Measurements from ENCODE around the gene KLF11. TPM values are rescaled to one million over a fixed set of nuclear protein-coding genes. Genes with fewer than 3 reads are reported as not detected.

KLF11 gene
- total and polyA plus RNA-seq, 2 experiments from 2014 or later = 10.2 to 11.3 TPM

DNA sequence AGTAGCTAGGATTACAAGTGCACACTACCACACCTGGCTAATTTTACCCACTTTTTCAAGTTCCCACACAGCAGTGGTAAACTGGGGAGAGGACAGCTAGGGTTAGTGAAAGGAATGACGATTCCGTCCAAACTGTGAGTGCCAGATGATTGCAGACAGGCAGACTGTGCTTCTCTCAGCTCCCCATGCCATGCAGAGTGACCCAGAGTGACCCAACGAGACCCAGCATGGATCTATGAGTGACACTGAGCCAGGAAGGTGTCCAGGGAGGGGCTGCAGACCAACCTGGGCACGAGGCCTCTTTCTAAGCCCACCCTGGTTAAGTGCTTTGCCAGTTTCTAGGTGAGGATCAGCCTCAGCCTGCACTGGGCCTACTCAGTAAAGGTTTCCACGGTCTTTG lies 7.7 kb upstream of the KLF11 start:
- WGBS (ENCODE audit: low lambda C conversion rate, missing lambda C conversion rate) = 86% methylated on average over 5 of the region's 5 CpGs
- no peaks in the 10 kb centered on the region for H3K9me3 ChIP-seq (ENCODE audit: low read depth)
- no peaks in the 10 kb centered on the region for H3K36me3 ChIP-seq (replicated peaks; ENCODE audit: insufficient read depth, low read depth)
- no peak overlapping the region for H2AFZ ChIP-seq
- no peaks in the 10 kb centered on the region for H3K4me1 ChIP-seq (ENCODE audit: insufficient read depth)
- H3K79me2 ChIP-seq = no peaks in the 10 kb centered on the region
- no peak overlapping the region for H3K4me2 ChIP-seq
- H3K9me2 ChIP-seq (replicated peaks; ENCODE audit: insufficient read depth) = no peaks in the 10 kb centered on the region
- DNase-seq (ENCODE audit: low spot score) = no peak
- no peak overlapping the region for H3K4me3 ChIP-seq
- no peaks in the 10 kb centered on the region for H3K27me3 ChIP-seq
- TF ChIP-seq EZH2phosphoT487 (IDR thresholded peaks at IDR 0.05; ENCODE audit: low read depth, severe bottlenecking, unreplicated experiment) = no peak
- TF ChIP-seq, protein P1, sequence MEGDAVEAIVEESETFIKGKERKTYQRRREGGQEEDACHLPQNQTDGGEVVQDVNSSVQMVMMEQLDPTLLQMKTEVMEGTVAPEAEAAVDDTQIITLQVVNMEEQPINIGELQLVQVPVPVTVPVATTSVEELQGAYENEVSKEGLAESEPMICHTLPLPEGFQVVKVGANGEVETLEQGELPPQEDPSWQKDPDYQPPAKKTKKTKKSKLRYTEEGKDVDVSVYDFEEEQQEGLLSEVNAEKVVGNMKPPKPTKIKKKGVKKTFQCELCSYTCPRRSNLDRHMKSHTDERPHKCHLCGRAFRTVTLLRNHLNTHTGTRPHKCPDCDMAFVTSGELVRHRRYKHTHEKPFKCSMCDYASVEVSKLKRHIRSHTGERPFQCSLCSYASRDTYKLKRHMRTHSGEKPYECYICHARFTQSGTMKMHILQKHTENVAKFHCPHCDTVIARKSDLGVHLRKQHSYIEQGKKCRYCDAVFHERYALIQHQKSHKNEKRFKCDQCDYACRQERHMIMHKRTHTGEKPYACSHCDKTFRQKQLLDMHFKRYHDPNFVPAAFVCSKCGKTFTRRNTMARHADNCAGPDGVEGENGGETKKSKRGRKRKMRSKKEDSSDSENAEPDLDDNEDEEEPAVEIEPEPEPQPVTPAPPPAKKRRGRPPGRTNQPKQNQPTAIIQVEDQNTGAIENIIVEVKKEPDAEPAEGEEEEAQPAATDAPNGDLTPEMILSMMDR (IDR thresholded peaks at IDR 0.05; ENCODE audit: poor library complexity) = no peak
- TF ChIP-seq EZH2 (IDR thresholded peaks at IDR 0.05; ENCODE audit: borderline replicate concordance) = no peak
- no peak overlapping the region for H3K27ac ChIP-seq
- no peaks in the 10 kb centered on the region for H4K20me1 ChIP-seq (ENCODE audit: insufficient read depth, poor library complexity, severe bottlenecking)

DNA sequence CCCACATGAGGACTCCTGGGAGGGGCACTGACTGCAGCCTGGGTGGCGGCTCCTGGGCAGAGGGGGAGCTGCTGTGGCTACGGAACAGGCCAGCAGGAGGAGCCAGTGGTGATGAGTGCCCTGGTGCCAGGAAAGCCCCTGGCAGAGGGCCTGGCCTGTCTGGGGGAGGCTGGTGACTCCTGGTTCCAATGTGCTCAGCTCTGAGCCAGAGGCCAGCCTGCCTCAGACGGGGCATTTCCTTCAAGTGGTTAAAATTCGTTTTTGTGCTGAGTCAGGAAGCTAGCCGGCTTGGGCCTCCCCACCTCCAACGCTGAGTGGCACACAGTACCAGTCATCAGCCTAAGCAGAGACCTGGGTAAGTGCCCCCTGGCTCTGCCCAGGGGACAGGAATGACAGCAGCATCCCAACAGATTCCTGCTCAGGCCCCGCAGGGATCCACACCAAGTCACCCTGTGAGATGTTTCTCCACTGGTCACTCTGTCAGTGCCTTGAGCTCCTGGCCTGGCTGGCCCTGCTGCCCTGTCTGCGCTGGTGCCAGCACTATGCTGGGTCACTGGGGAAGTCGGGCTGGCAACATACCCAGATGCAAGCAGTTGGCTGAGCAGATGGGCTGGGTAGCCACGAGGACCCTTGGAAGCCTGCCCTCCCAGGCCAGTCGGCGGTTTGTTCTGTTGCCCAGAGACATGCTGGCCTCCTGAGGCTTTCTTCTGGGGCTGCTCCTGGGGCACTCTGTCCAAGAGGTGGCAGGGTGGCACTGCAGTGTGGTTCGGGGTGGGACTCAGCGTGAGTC lies 7.1 kb upstream of the KLF11 start:
- H3K36me3 ChIP-seq (replicated peaks; ENCODE audit: insufficient read depth, low read depth) = no peaks in the 10 kb centered on the region
- no peak overlapping the region for H3K27ac ChIP-seq
- no peaks in the 10 kb centered on the region for H3K79me2 ChIP-seq
- H4K20me1 ChIP-seq (ENCODE audit: insufficient read depth, poor library complexity, severe bottlenecking) = no peaks in the 10 kb centered on the region
- no peak overlapping the region for H2AFZ ChIP-seq
- TF ChIP-seq EZH2phosphoT487 (IDR thresholded peaks at IDR 0.05; ENCODE audit: low read depth, severe bottlenecking, unreplicated experiment) = no peak
- TF ChIP-seq, protein P1 (IDR thresholded peaks at IDR 0.05; ENCODE audit: poor library complexity) = no peak
- no peak for TF ChIP-seq EZH2 (IDR thresholded peaks at IDR 0.05; ENCODE audit: borderline replicate concordance)
- H3K4me1 ChIP-seq (ENCODE audit: insufficient read depth) = no peaks in the 10 kb centered on the region
- WGBS (ENCODE audit: low lambda C conversion rate, missing lambda C conversion rate) = 85% methylated on average over 14 of the region's 14 CpGs
- H3K27me3 ChIP-seq = no peaks in the 10 kb centered on the region
- no peak for DNase-seq (ENCODE audit: low spot score)
- H3K9me3 ChIP-seq (ENCODE audit: low read depth) = no peaks in the 10 kb centered on the region
- H3K9me2 ChIP-seq (replicated peaks; ENCODE audit: insufficient read depth) = no peaks in the 10 kb centered on the region
- H3K4me3 ChIP-seq = no peak overlapping the region
- H3K4me2 ChIP-seq = no peak overlapping the region

DNA sequence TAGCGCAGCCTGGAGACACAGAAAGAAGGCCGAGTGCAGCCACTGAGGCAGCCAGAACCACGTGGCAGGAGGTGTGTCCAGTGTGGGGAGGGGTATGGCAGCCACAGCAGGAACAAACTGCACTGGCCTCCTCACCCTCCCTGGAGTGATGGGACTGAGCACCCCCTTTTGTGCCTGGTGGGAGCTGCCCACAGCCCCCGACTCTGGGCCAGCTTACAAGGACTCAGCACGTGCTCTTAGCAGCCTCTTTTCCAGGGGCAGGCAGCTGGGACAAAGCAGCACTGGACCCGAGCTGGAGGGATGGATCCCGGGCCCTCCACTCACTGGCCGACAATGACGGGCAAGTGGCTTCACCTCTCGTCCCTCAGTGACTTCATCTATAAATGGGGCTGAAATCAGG lies 5.2 kb upstream of the KLF11 start:
- H3K9me2 ChIP-seq (replicated peaks; ENCODE audit: insufficient read depth) = no peaks in the 10 kb centered on the region
- TF ChIP-seq EZH2 (IDR thresholded peaks at IDR 0.05; ENCODE audit: borderline replicate concordance) (no peak), EZH2phosphoT487 (IDR thresholded peaks at IDR 0.05; ENCODE audit: low read depth, severe bottlenecking, unreplicated experiment) (no peak)
- TF ChIP-seq, protein P1 (IDR thresholded peaks at IDR 0.05; ENCODE audit: poor library complexity) = no peak
- H3K4me3 ChIP-seq = no peak overlapping the region
- peaks cover 9% of the 10 kb centered on the region for H3K4me1 ChIP-seq (ENCODE audit: insufficient read depth)
- no peaks in the 10 kb centered on the region for H3K79me2 ChIP-seq
- H3K27me3 ChIP-seq = no peaks in the 10 kb centered on the region
- no peaks in the 10 kb centered on the region for H3K9me3 ChIP-seq (ENCODE audit: low read depth)
- H3K4me2 ChIP-seq = no peak overlapping the region
- no peak overlapping the region for H3K27ac ChIP-seq
- DNase-seq (ENCODE audit: low spot score) = no peak
- H2AFZ ChIP-seq = no peak overlapping the region
- H3K36me3 ChIP-seq (replicated peaks; ENCODE audit: insufficient read depth, low read depth) = no peaks in the 10 kb centered on the region
- WGBS (ENCODE audit: low lambda C conversion rate, missing lambda C conversion rate) = 92% methylated on average over 10 of the region's 10 CpGs
- H4K20me1 ChIP-seq (ENCODE audit: insufficient read depth, poor library complexity, severe bottlenecking) = no peaks in the 10 kb centered on the region

All from hepatocyte (in vitro differentiated cells).